SJSA1 (cell line): ENCODE data around the gene EFNA5. TPM values are rescaled to one million over a fixed set of nuclear protein-coding genes. Genes with fewer than 3 reads are reported as not detected.
A peak's percentile ranks its signal among the peaks of the same experiment; 100 is the strongest.

Experiments used
- DNase-seq, 2 experiments: peaks; one replicate each; pipeline ENCODE4 v3.0.0-alpha.2; 2015 to 2020; ENCODE audit warnings: low spot score in 2 of 2, low read depth in 1 of 2
- H3K27ac ChIP-seq: fragments of 250-450 bp; sonication (Bioruptor Pico); 2 replicates; pipeline ENCODE4 v1.5.1; 2020; ENCODE audit warnings: mild to moderate bottlenecking, moderate library complexity
- H3K27me3 ChIP-seq: fragments of 250-450 bp; sonication (Bioruptor Pico); replicated peaks from 2 replicates; pipeline ENCODE4 v1.5.1; 2020; ENCODE audit warnings: mild to moderate bottlenecking, moderate library complexity
- H3K36me3 ChIP-seq: fragments of 250-450 bp; sonication (Bioruptor Pico); 2 replicates; pipeline ENCODE4 v1.5.1; 2020; ENCODE audit warnings: mild to moderate bottlenecking
- H3K4me1 ChIP-seq: fragments of 250-450 bp; sonication (Bioruptor Pico); replicated peaks from 2 replicates; pipeline ENCODE4 v1.6.1; 2021; ENCODE audit warnings: mild to moderate bottlenecking
- H3K4me3 ChIP-seq: fragments of 250-450 bp; sonication (Bioruptor Pico); 2 replicates; pipeline ENCODE4 v1.5.1; 2020; ENCODE audit warnings: mild to moderate bottlenecking
- H3K9me3 ChIP-seq: fragments of 250-450 bp; sonication (Bioruptor Pico); replicated peaks from 2 replicates; pipeline ENCODE4 v1.5.1; 2020; ENCODE audit warnings: mild to moderate bottlenecking
- total RNA-seq: library from RNA; depleted of rRNA; stranded (reverse); fragments of >200 nt; shearing (Covaris generic); gene quantifications from 2 replicates; pipeline ENCODE4 v1.2.3, GENCODE V29; 2014

Gene EFNA5
- total RNA-seq, 1 experiment from 2014 or later: 0.87 TPM

DNA sequence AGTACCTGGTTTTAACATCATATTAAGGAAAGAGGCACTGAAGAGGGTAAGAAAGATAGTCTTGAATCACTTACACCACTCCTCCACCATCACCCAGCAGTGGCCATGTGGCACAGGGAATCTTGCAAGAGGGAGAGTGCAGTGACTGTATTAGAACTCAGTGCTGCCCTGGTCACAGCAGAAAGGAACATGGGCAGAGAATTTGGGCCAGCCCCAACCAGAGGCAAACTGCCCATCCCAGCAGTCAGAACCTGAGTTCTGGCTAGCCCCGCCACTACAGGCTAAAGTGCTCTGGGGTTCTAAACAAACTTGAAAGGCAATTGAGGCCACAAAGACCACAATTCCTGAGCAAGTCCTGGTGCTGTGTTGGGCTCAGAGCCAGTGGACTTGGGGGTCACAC, 16.7 kb upstream of the EFNA5 start:
- Histone ChIP-seq H3K4me3 (no peak overlapping the region), H3K27ac (no peak overlapping the region), H3K4me1 (no peaks in the 10 kb centered on the region), H3K9me3 (no peaks in the 10 kb centered on the region), H3K36me3 (no peaks in the 10 kb centered on the region), H3K27me3 (no peaks in the 10 kb centered on the region)
- no peak for DNase-seq

DNA sequence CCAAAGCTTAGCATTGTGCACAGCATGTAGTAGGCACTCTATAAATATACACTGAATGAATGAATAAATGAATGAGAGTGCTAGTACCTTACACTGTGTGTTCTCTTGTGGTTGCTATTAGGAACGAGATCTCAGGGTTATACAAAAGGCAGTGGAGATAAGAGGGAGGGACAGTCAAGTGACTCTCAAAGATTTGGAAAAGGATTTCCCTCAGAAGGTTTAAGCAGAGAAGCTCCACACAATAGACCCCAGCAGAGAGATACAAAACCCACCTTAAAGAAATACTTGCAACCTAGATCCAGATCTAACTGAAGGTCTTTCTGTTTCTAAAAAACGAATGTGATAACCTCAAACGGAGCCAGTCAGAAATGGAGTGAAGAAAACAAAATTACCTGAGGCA, 11.8 kb upstream of the EFNA5 start:
- Histone ChIP-seq H3K27me3 (no peaks in the 10 kb centered on the region), H3K4me1 (no peaks in the 10 kb centered on the region), H3K27ac (no peak overlapping the region), H3K4me3 (no peak overlapping the region), H3K36me3 (no peaks in the 10 kb centered on the region), H3K9me3 (no peaks in the 10 kb centered on the region)
- no peak for DNase-seq

DNA sequence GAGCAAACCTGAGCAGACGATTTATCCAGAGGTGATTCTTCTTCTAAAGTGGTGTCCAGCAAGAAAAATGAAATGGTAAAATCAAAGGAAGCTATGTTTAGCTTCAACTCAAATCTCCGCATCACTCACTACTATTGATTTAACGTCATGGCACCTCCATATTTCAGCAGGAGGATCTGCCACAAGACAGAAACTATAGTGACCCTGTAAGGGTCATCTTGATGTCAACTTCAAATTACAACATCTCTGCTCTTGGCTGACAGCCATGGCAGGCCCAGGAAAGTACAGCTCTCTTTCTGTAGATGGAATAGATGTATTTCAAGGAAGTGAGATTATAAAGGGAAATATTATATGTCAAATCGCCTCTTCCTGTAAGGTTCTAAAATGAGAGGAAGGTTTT, 10.1 kb upstream of the EFNA5 start:
- Histone ChIP-seq H3K4me1 (no peaks in the 10 kb centered on the region), H3K27ac (no peak overlapping the region), H3K27me3 (no peaks in the 10 kb centered on the region), H3K4me3 (no peak overlapping the region), H3K9me3 (no peaks in the 10 kb centered on the region), H3K36me3 (no peaks in the 10 kb centered on the region)
- no peak for DNase-seq

DNA sequence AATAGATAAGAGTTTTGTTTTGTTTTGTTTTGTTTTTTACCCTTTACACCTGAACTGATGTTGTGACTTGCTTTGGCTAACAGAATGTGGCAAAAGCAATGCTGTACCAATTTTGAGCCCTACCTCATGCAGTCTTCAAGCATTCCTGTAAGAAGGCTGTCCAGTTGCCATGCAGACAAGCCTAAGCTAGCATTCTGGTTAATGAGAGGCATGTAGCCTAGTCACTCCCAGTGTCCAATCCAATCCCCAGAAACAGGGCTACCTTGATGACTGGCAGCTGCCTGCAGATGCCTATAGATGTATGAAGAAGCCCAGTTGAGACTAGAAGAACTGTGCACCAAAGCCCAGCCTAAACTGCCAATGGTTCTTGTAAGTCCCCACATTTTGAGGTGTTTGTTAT, 9.4 kb upstream of the EFNA5 start:
- H3K9me3 ChIP-seq: no peaks in the 10 kb centered on the region
- DNase-seq: no peak
- no peaks in the 10 kb centered on the region for H3K36me3 ChIP-seq
- no peaks in the 10 kb centered on the region for H3K4me1 ChIP-seq
- H3K27ac ChIP-seq: no peak overlapping the region
- no peaks in the 10 kb centered on the region for H3K27me3 ChIP-seq
- H3K4me3 ChIP-seq: no peak overlapping the region

DNA sequence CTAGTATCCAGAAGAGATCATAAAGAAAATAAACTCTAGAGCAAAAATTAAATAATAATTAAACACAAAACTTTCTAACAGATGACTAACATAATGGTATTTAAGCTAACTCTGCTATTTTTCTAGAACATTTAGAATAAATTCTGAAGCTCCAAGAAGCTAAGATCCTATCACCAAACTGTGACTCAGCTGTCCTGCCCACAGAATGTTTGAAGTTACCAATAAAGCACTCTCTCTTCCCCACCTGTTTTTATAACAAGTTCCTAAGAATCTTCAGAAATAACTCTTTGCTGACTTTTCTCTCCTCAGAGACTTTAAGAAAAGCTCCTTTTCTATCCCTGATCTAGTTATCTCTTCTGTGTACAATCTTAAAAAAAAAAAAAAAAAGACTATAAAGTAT, 6.0 kb upstream of the EFNA5 start:
- Histone ChIP-seq H3K4me1 (peaks cover 14% of the 10 kb centered on the region), H3K27ac (no peak overlapping the region), H3K27me3 (peaks cover 17% of the 10 kb centered on the region), H3K4me3 (no peak overlapping the region), H3K36me3 (no peaks in the 10 kb centered on the region), H3K9me3 (no peaks in the 10 kb centered on the region)
- no peak for DNase-seq

DNA sequence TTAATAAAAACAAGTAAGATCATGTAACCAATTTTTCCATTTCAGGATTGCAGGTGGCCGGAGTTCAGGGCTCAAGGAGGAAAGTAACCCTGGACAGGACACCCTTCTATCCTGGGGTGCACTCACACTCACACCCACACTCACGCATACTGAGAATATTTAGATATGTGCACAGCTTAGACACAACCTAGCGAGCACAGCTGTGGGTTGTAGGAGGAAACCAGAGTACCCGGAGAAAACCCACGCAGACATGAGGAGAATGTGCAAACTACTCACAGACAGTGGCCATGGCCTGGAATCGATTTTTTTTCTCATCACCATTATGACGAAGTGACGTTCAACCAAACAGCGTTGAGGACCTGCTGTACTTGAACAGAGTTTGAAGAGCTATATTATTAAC, 4.5 kb upstream of the EFNA5 start:
- Histone ChIP-seq H3K9me3 (no peaks in the 10 kb centered on the region), H3K27ac (no peak overlapping the region), H3K4me3 (no peak overlapping the region), H3K4me1 (peaks cover 29% of the 10 kb centered on the region), H3K36me3 (no peaks in the 10 kb centered on the region), H3K27me3 (peaks cover 31% of the 10 kb centered on the region)
- no peak for DNase-seq

DNA sequence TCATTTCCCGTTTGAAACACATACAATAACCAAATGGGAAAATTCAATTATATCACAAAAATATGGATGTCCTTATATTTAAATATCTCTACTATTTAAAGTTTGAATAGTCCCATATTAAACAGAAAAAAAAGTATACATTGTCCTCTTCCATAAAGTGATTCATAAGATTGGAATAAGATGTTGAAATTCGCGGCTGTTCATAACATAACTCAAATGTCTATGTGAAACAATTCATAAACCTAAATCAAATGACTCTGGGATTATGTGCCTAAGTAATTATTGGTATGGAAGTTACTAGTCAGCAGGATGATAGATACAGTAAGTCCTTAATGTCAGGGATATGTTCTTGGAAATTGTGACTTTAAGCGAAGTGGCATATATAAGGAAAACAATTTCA, 3.9 kb upstream of the EFNA5 start:
- no peak for DNase-seq
- H3K36me3 ChIP-seq: no peaks in the 10 kb centered on the region
- no peaks in the 10 kb centered on the region for H3K9me3 ChIP-seq
- no peak overlapping the region for H3K4me3 ChIP-seq
- H3K4me1 ChIP-seq: peaks cover 32% of the 10 kb centered on the region
- peaks cover 34% of the 10 kb centered on the region for H3K27me3 ChIP-seq
- H3K27ac ChIP-seq: no peak overlapping the region

DNA sequence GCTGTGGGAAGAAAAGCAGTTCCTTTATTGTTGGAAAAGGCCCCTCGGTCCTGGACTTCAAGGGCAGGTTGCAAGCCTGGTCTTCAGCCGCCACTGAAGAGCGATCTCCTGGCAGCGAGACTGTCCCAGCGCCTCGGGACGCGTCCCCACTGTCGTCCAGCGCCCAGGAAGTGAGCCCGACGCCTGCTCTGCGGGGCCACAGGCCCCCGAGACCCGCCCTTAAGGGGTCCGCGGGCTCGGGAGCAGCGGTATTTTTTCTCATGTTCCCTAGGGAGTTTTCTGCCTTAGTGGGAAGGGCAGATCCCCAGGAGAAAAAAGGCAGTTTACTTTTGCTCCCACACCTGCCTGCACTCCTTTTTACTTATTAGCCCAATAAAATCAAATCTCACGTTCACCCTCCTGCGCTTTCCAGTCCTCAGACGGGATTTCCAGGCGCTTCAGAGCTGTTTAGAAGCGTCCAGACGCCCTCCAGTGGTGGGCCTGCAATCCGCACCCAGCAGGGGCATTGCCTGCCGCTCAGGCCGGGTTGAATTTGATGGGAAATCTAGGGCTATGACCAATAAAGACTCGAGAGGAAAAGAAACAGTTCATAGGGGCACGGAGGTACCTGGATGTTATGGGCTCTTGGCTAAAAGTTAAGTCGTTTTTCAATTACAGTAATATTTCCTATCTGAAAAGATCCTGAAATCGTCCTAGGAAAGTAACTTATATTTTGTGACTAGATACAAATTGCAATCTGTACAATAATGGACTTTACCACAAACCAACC, 2.8 kb upstream of the EFNA5 start:
- peak overlapping the region; percentile 29 for H3K4me3 ChIP-seq
- peak; percentile 70 to 89 for DNase-seq
- no peaks in the 10 kb centered on the region for H3K36me3 ChIP-seq
- no peaks in the 10 kb centered on the region for H3K9me3 ChIP-seq
- no peak overlapping the region for H3K27ac ChIP-seq
- H3K27me3 ChIP-seq: peaks cover 42% of the 10 kb centered on the region
- peaks cover 32% of the 10 kb centered on the region for H3K4me1 ChIP-seq

DNA sequence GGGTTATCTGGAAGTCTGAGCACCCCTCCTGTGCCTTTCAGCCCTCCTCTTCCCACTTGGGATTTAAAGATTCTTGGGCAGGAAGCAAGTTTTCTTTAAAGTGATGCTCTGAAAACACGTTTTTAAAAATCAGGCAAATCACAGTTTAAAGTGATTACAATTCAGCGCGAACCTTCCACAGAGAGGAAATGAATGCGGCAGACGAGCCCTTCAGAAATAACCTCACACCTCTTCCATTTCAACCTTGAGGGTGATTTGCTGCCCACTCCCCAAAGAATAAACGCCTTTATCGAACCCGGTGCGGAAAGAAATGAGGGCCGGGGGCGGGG, 2.3 kb upstream of the EFNA5 start:
- peaks cover 32% of the 10 kb centered on the region for H3K4me1 ChIP-seq
- H3K27ac ChIP-seq: no peak overlapping the region
- peaks cover 47% of the 10 kb centered on the region for H3K27me3 ChIP-seq
- peak in 1 of 2 experiments; percentile 43 for DNase-seq
- H3K36me3 ChIP-seq: no peaks in the 10 kb centered on the region
- H3K9me3 ChIP-seq: no peaks in the 10 kb centered on the region
- H3K4me3 ChIP-seq: peak overlapping the region; percentile 29

DNA sequence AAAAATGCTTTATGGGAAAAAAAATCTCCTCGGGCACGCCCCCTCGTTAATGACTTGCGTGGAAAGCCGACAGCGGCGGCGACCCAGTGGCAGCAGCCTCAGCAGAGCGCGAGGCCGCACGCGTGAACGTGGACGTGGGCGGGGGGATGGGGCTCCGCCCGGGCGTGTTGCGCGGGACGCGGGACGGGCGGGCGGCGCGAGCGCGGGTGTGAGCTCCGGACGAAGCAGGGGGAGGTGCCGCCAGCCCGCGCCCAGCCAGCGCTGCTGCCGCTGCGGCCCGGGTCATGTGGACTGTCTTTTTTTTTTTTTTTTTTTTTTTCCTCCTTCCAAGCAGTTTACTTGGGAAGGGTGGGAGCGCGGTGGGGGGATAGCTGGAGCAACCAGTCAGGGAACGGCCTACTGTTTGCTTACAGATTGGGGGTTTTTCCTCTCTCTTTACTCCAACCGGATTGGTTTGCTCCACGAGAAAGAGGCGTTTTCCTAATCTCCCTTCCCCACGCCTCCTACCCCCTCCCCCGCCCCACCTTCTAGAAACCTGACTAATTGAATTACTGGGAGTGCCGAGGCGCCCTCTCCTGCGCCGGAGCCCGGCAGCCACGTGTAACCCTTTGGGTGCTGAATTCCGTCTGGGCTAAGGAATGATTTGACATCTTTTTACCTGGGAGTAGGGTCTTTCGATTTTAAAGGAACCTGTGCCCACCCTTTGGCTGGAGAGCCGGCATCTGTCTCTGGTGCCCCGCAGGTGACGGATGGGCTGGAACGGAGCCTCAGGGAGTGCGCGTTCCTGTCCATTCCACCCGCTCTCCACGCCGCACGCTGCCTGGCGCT, 1.7 kb upstream of the EFNA5 start:
- peak; percentile 65 to 71 for DNase-seq
- Histone ChIP-seq H3K36me3 (no peaks in the 10 kb centered on the region), H3K27ac (peak overlapping the region; percentile 30), H3K4me1 (peaks cover 32% of the 10 kb centered on the region), H3K27me3 (peaks cover 52% of the 10 kb centered on the region), H3K9me3 (no peaks in the 10 kb centered on the region), H3K4me3 (peak overlapping the region; percentile 46)

DNA sequence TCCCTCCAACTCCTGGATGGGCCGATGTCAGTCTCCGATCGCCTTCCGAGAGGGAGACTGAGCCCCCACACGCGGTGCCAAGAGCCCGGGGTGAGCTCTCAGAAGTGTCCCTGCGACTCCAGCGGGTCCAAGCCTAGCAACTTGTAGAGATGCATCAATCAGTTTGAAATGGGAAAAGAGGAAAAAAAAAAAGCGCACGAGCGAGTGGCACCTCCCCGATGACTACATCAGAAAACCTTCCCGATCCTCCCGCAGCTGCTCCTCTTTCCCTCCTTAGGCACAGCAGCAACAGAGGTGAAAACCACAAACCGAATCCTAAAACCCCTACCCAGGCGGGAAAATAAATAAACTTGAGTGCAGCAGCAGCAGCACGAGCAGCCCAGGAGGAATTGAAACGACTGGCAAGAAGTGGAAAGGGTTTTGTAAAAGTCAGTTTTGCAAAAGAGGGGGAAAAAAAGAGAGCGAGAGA, 1.0 kb upstream of the EFNA5 start:
- peak overlapping the region; percentile 30 for H3K27ac ChIP-seq
- peak in 1 of 2 experiments; percentile 62 for DNase-seq
- H3K36me3 ChIP-seq: no peaks in the 10 kb centered on the region
- H3K4me1 ChIP-seq: peaks cover 32% of the 10 kb centered on the region
- peak overlapping the region; percentile 46 for H3K4me3 ChIP-seq
- peaks cover 56% of the 10 kb centered on the region for H3K27me3 ChIP-seq
- no peaks in the 10 kb centered on the region for H3K9me3 ChIP-seq

DNA sequence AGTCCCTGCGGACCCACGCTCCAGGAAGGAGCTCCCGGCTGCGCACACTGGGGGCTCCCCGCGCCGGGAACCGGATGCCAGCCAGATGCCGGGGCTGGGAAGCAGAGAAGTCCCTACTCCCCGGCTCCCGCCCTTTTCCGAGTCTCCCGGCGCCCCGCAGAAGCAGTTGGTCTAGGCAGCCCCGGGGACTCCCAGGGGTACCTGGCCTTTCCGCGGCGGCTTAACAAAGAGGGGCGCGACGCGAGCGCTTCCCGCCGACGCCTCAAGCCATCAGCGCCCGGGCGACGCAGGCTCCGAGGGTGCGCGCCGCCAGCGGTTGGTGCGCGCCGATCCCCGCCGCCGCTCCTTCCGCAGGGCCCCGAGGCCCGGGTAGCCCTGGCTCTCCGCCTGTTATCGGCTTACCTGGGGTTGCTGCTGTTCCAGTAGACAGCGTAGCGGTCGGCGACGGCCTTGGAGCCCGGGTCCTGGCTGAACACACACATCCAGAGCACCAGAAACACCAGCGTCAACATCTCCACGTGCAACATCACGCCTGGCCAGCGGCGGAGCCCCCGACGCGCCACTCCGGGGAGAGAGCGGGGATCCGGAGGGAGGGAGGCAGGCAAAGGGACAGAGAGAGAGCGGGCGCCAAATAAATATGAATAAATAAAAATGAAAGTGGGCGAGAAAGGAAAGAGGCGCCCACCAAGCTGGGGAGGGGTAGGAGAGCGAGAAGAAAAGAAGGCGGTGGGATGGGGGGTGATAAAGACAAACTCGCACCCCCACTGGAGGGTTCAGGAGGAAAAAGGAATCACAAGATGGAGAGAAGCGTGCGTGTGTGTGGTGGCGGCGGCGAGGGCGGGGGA, 428 bp downstream of the EFNA5 start:
- peak overlapping the region; percentile 46 for H3K4me3 ChIP-seq
- no peaks in the 10 kb centered on the region for H3K36me3 ChIP-seq
- H3K27me3 ChIP-seq: peaks cover 63% of the 10 kb centered on the region
- peak in 1 of 2 experiments; percentile 26 for DNase-seq
- H3K9me3 ChIP-seq: no peaks in the 10 kb centered on the region
- no peak overlapping the region for H3K27ac ChIP-seq
- peaks cover 32% of the 10 kb centered on the region for H3K4me1 ChIP-seq

DNA sequence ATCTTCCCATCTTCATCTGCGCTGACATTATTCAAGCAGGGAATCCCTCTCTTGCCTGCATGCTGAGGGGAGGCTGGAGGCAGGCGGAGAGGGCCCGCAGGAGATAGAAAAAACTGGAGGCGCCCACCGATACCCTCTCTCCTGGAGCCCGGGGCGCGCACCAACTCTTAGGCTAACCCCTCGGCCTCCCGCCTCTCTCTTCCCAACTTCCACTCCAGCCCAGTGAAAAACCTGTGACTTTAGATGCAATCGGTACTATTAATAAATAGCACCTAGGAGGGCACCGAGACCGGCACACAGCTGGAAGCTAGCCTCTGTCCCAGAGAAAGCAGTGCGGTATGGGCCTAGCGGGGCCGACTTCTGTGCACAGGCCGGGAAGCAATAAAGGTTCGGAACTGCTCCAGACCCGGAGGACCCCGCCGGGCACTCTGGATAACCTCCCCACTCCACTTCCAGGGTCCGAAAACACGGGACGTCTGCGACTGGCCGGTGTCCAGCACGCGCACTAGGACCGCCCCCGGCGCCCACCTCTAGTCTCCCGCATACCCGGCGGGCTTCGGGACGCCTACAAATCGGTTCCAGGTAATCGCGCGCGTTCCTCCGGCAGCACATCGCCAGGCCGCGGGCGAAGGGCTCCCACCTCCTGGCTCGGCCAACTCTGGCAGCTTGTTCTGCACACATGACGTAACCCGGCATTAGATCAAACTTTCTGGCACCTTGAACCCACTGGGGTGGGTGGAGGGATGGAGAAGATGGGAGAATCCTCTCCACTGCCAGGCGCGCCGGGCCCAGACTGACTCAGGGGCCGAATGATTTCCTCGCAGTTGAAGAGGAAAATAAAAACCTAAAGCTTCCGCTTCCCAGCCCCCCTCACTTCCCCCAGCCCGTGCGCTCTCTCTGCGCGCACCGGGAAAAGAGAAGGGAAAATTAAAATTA, 1.4 kb downstream of the EFNA5 start:
- DNase-seq: peak in 1 of 2 experiments; percentile 44
- H3K9me3 ChIP-seq: no peaks in the 10 kb centered on the region
- H3K4me1 ChIP-seq: peaks cover 32% of the 10 kb centered on the region
- peak overlapping the region; percentile 46 for H3K4me3 ChIP-seq
- H3K36me3 ChIP-seq: no peaks in the 10 kb centered on the region
- H3K27ac ChIP-seq: no peak overlapping the region
- H3K27me3 ChIP-seq: peaks cover 64% of the 10 kb centered on the region
